A549 treated with Hydrocortisone at 1 μM for 4 hours (cell line): ENCODE results near the gene KRTAP4-5. TPM values are rescaled to one million over a fixed set of nuclear protein-coding genes. Genes with fewer than 3 reads are reported as not detected.

Experiments used
- total RNA-seq: library from RNA; stranded (reverse); fragments of 200-300 nt; extraction: Qiagen RNA extraction; gene quantifications from 5 replicates; pipeline ENCODE4 v1.2.3, GENCODE V29; 2022

Gene KRTAP4-5
- not detected in 5 replicates for total RNA-seq

GRCh38 chr17:41149652-41149985 lies at the start of gene KRTAP4-5:
Gene KRTAP4-5 (minus strand): TSS chr17:41149825. CDS start chr17:41149767, 58 bp downstream.

GRCh38 chr17:41189837-41190318 lies 40.3 kb upstream of the KRTAP4-5 start, which contains the start of gene KRTAP9-1:
Gene KRTAP9-1 (plus strand): TSS chr17:41189887. CDS start chr17:41189887, 0 bp downstream.

GRCh38 chr17:41184480-41184961 lies 34.9 kb upstream of the KRTAP4-5 start, which contains the start of gene KRTAP4-1:
Gene KRTAP4-1 (minus strand): TSS chr17:41184911. CDS start chr17:41184854, 57 bp downstream.

DNA sequence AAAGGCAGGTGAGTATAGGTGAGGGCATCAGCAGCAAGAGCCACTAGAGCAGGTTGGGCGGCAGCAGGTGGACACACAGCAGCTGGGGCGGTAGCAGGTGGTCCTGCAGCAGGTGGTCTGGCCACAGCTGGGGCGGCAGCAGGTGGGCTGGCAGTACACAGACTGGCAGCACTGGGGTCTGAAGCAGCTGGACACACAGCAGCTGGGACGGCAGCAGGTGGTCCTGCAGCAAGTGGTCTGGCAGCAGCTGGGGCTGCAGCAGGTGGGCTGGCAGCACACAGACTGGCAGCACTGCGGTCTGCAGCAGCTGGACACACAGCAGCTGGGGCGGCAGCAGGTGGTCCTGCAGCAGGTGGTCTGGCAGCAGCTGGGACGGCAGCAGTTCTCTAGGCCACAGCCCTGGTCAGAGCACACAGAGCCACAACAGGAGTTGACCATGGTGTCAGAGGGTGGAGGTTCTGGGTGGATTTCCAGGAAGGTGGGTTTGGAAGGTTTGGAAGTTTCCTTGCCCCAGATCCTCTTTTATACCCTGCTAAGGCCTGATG lies 28.2 kb upstream of the KRTAP4-5 start, which contains the start of gene KRTAP4-2:
Gene KRTAP4-2 (minus strand): TSS at position 495 of the 545 bp plus-strand sequence. CDS start 57 bp downstream, at position 438.

DNA sequence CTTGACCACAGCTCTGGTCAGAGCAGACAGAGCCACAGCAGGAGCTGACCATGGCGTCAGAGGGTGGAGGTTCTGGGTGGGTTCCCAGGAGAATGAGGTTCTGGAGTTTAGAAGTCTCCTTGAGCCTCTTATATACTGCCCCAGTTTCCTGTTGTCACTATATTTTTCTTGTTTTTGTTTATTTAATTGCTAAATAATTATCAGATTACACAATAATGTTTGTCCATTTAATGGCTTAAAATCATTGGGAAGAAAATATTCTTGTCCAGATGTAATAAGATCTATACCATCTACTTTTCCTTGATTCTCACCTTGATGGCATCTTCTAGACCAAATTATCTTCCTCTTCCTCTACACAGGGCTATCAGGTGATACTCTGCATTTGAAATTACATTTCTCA lies 18.5 kb upstream of the KRTAP4-5 start, which contains the start of gene KRTAP4-3:
Gene KRTAP4-3 (minus strand): TSS at position 101 of the 400 bp plus-strand sequence. CDS start 49 bp downstream, at position 52.

DNA sequence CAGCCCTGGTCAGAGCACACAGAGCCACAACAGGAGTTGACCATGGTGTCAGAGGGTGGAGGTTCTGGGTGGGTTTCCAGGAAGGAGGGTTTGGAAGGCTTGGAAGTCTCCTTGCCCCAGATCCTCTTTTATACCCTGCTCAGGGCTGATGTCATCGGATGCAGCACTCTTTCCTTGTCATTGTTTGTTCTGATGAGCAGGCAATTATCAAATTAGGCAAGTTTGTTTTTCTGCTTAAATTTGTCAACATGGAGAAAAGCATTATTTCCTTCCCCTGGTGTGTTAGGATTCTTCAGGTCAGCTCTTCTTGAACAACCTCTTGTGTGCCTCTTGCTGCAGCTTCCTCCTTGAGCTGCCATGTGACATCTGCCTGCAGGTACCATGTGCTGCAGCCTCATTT lies 11.0 kb upstream of the KRTAP4-5 start, which contains the start of gene KRTAP4-4:
Gene KRTAP4-4 (minus strand): TSS at position 101 of the 400 bp plus-strand sequence. CDS start 57 bp downstream, at position 44.

GRCh38 chr17:41140360-41141131 lies 9.1 kb downstream of the KRTAP4-5 start, which contains the start of gene KRTAP4-6:
Gene KRTAP4-6 (minus strand): TSS chr17:41140544. CDS start chr17:41140487, 57 bp downstream.

DNA sequence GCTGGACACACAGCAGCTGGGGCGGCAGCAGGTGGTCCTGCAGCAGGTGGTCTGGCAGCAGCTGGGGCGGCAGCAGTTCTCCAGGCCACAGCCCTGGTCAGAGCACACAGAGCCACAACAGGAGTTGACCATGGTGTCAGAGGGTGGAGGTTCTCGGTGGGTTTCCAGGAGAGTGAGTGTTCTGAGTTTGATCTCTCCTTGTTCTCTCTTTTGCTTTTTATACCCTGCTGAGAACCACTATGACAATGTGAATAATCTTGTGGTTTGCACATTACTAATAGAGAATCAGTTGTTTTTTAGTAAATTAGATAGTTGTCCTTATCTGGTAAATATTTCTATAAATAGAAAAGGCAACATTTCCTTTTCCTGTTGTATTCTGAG lies 25.6 kb downstream of the KRTAP4-5 start, which contains the start of gene KRTAP4-12:
Gene KRTAP4-12 (minus strand): TSS at position 192 of the 381 bp plus-strand sequence. CDS start 60 bp downstream, at position 132.

DNA sequence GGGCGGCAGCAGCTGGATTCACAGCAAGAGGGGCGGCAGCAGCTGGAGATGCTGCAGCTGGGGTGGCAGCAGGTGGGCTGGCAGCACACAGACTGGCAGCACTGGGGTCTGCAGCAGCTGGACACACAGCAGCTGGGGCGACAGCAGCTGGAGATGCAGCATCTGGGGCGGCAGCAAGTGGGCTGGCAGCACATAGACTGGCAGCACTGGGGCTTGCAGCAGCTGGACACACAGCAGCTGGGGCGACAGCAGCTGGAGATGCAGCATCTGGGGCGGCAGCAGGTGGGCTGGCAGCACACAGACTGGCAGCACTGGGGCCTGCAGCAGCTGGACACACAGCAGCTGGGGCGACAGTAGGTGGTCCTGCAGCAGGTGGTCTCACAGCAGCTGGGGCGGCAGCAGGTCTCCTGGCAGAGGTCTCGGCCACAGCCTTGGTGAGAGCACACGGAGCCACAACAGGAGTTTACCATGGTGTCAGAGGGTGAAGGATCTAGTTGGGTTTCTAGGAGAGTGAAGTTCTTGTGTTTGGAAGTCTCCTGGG lies 31.7 kb downstream of the KRTAP4-5 start, which contains the start of gene KRTAP4-11:
Gene KRTAP4-11 (minus strand): TSS at position 528 of the 541 bp plus-strand sequence. CDS start 58 bp downstream, at position 470.

DNA sequence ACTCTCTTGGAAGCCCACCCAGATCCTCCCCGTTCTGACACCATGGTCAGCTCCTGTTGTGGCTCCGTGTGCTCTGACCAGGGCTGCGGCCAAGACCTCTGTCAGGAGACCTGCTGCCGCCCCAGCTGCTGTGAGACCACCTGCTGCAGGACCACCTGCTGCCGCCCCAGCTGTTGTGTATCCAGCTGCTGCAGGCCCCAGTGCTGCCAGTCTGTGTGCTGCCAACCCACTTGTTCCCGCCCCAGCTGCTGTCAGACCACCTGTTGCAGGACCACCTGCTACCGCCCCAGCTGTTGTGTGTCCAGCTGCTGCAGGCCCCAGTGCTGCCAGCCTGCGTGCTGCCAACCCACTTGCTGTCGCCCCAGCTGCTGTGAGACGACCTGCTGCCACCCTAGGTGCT lies 44.3 kb downstream of the KRTAP4-5 start, which contains the start of gene KRTAP4-9:
Gene KRTAP4-9 (plus strand): TSS at position 43 of the 400 bp plus-strand sequence. CDS start 0 bp downstream, at position 43.

GRCh38 chr17:41101586-41102259 lies 47.9 kb downstream of the KRTAP4-5 start, which contains the start of gene KRTAP4-16:
Gene KRTAP4-16 (minus strand): TSS chr17:41102209. CDS start chr17:41102209, 0 bp downstream.

Other genes starting within 250 kb of the KRTAP4-5 start
- 0.08 to 0.29 TPM (median 0.11 TPM) in 4 of 5 replicates, not detected in the other for gene KRT23, start 212.2 kb downstream of the KRTAP4-5 start, total RNA-seq
- gene KRT39, start 182.9 kb downstream of the KRTAP4-5 start, total RNA-seq, result not detected in 5 replicates
- not detected in 5 replicates for gene KRT40, start 165.5 kb downstream of the KRTAP4-5 start, total RNA-seq
- gene KRTAP3-3, start 155.7 kb downstream of the KRTAP4-5 start, total RNA-seq, result not detected in 5 replicates
- gene KRTAP3-2, start 149.9 kb downstream of the KRTAP4-5 start, total RNA-seq, result 0.26 to 0.44 TPM (median 0.29 TPM) in 5 replicates
- 0.24 TPM in 1 of 5 replicates, not detected in the others for gene KRTAP3-1, start 140.7 kb downstream of the KRTAP4-5 start, total RNA-seq
- gene KRTAP1-5, start 122.6 kb downstream of the KRTAP4-5 start, total RNA-seq, result not detected in 5 replicates
- not detected in 5 replicates for gene KRTAP1-4, start 119.6 kb downstream of the KRTAP4-5 start, total RNA-seq
- gene KRTAP1-3, start 115.0 kb downstream of the KRTAP4-5 start, total RNA-seq, result not detected in 5 replicates
- gene KRTAP1-1, start 108.4 kb downstream of the KRTAP4-5 start, total RNA-seq, result not detected in 5 replicates
- gene KRTAP2-1, start 102.5 kb downstream of the KRTAP4-5 start, total RNA-seq, result not detected in 5 replicates
- gene KRTAP2-2, start 94.6 kb downstream of the KRTAP4-5 start, total RNA-seq, result not detected in 5 replicates
- 0.20 to 0.22 TPM in 2 of 5 replicates, not detected in the others for gene KRTAP2-3, start 89.7 kb downstream of the KRTAP4-5 start, total RNA-seq
- not detected in 5 replicates for gene KRTAP2-4, start 83.9 kb downstream of the KRTAP4-5 start, total RNA-seq
- gene KRTAP4-7, start 65.7 kb downstream of the KRTAP4-5 start, total RNA-seq, result not detected in 5 replicates
- gene KRTAP4-8, start 51.7 kb downstream of the KRTAP4-5 start, total RNA-seq, result not detected in 5 replicates
- gene KRTAP4-16, start 47.6 kb downstream of the KRTAP4-5 start, total RNA-seq, result not detected in 5 replicates
- gene KRTAP4-9, start 44.4 kb downstream of the KRTAP4-5 start, total RNA-seq, result not detected in 5 replicates
- gene KRTAP4-11, start 31.5 kb downstream of the KRTAP4-5 start, total RNA-seq, result not detected in 5 replicates
- not detected in 5 replicates for gene KRTAP4-12, start 25.6 kb downstream of the KRTAP4-5 start, total RNA-seq
- not detected in 5 replicates for gene KRTAP4-6, start 9.3 kb downstream of the KRTAP4-5 start, total RNA-seq
- not detected in 5 replicates for gene KRTAP4-4, start 10.9 kb upstream of the KRTAP4-5 start, total RNA-seq
- not detected in 5 replicates for gene KRTAP4-3, start 18.4 kb upstream of the KRTAP4-5 start, total RNA-seq
- gene KRTAP4-2, start 28.4 kb upstream of the KRTAP4-5 start, total RNA-seq, result not detected in 5 replicates
- 0.10 to 0.29 TPM (median 0.16 TPM) in 3 of 5 replicates, not detected in the others for gene KRTAP4-1, start 35.1 kb upstream of the KRTAP4-5 start, total RNA-seq
- gene KRTAP9-1, start 40.1 kb upstream of the KRTAP4-5 start, total RNA-seq, result not detected in 5 replicates
- not detected in 5 replicates for gene KRTAP9-2, start 76.8 kb upstream of the KRTAP4-5 start, total RNA-seq
- not detected in 5 replicates for gene KRTAP9-3, start 82.6 kb upstream of the KRTAP4-5 start, total RNA-seq
- gene KRTAP9-8, start 88.2 kb upstream of the KRTAP4-5 start, total RNA-seq, result not detected in 5 replicates
- not detected in 5 replicates for gene KRTAP9-4, start 99.9 kb upstream of the KRTAP4-5 start, total RNA-seq
- gene KRTAP9-9, start 105.6 kb upstream of the KRTAP4-5 start, total RNA-seq, result not detected in 5 replicates
- not detected in 5 replicates for gene KRTAP9-6, start 115.6 kb upstream of the KRTAP4-5 start, total RNA-seq
- not detected in 5 replicates for gene KRTAP9-7, start 125.9 kb upstream of the KRTAP4-5 start, total RNA-seq
- not detected in 5 replicates for gene KRTAP29-1, start 153.0 kb upstream of the KRTAP4-5 start, total RNA-seq
- gene KRTAP16-1, start 159.5 kb upstream of the KRTAP4-5 start, total RNA-seq, result not detected in 5 replicates
- gene KRTAP17-1, start 165.9 kb upstream of the KRTAP4-5 start, total RNA-seq, result not detected in 5 replicates
- not detected in 5 replicates for gene KRT33A, start 201.0 kb upstream of the KRTAP4-5 start, total RNA-seq
- not detected in 5 replicates for gene KRT33B, start 220.0 kb upstream of the KRTAP4-5 start, total RNA-seq
- gene KRT34, start 232.5 kb upstream of the KRTAP4-5 start, total RNA-seq, result 0.22 to 0.52 TPM (median 0.46 TPM) in 5 replicates
- gene KRT31, start 247.8 kb upstream of the KRTAP4-5 start, total RNA-seq, result not detected in 5 replicates